GM12865 (cell line): ENCODE measurements around the gene MUCL3.
"Not testable (repeated sequence)": the region's sequence is repeated elsewhere in the genome, so short reads cannot be mapped to it uniquely, and the experiment has no call there.

Experiments
- DNase-seq: peaks from one replicate; pipeline ENCODE4 v3.0.0; 2010; ENCODE audit warnings: low read depth
- H3K4me3 ChIP-seq: 2 replicates; pipeline ENCODE4 v1.5.1; 2011; ENCODE audit warnings: mild to moderate bottlenecking, low read depth, low read length, control low read depth
- TF ChIP-seq, protein P1 (sequence below): IDR thresholded peaks from 2 replicates; pipeline ENCODE4 v1.5.1; 2011; ENCODE audit warnings: low read length, control low read depth, low read depth, inconsistent platforms; ENCODE audit not compliant: insufficient read depth; ENCODE audit errors: missing control alignments

The MUCL3 gene

DNA sequence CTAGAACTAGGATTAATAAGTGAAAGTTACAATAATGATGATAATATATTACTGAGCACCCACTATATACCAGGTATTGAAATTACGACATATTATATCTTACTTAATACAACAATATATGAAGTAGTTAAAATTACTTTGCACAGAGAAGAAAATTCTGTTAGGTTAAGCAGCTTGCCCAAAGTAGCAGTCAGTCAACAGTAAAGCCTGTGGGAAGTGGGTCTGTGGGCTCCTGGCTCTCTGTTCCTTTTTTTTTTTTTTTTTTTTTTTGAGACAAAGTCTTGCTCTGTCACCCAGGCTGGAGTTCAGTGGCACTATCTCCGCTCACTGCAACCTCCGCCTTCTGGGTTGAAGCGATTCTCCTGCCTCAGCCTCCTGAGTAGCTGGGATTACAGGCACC lies 37.5 kb upstream of the MUCL3 start:
- DNase-seq, result no peak
- TF ChIP-seq, protein P1, sequence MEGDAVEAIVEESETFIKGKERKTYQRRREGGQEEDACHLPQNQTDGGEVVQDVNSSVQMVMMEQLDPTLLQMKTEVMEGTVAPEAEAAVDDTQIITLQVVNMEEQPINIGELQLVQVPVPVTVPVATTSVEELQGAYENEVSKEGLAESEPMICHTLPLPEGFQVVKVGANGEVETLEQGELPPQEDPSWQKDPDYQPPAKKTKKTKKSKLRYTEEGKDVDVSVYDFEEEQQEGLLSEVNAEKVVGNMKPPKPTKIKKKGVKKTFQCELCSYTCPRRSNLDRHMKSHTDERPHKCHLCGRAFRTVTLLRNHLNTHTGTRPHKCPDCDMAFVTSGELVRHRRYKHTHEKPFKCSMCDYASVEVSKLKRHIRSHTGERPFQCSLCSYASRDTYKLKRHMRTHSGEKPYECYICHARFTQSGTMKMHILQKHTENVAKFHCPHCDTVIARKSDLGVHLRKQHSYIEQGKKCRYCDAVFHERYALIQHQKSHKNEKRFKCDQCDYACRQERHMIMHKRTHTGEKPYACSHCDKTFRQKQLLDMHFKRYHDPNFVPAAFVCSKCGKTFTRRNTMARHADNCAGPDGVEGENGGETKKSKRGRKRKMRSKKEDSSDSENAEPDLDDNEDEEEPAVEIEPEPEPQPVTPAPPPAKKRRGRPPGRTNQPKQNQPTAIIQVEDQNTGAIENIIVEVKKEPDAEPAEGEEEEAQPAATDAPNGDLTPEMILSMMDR, result no peak
- no peak overlapping the region for H3K4me3 ChIP-seq

DNA sequence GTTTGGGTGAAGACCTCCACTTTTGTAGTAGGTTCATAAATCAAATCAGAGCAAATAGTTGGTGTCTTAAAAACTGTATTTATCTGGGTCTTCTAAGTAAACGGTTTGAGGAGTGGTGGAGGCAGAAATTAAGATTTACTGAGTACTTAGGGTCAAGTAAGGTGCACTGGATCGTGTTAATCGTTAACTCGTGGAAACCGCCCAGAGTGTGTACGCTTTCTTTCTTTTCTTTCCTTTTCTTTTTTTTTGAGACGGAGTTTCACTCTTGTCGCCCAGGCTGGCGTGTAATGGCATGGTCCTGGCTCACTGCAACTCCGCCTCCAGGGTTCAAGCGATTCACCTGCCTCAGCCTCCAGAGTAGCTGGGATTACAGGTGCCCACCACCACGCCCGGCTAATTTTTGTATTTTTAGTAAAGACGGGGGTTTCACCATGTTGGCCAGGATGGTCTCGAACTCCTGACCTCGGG lies 33.4 kb upstream of the MUCL3 start:
- H3K4me3 ChIP-seq, result peak overlapping the region; percentile 90
- DNase-seq, result not testable (repeated sequence)

DNA sequence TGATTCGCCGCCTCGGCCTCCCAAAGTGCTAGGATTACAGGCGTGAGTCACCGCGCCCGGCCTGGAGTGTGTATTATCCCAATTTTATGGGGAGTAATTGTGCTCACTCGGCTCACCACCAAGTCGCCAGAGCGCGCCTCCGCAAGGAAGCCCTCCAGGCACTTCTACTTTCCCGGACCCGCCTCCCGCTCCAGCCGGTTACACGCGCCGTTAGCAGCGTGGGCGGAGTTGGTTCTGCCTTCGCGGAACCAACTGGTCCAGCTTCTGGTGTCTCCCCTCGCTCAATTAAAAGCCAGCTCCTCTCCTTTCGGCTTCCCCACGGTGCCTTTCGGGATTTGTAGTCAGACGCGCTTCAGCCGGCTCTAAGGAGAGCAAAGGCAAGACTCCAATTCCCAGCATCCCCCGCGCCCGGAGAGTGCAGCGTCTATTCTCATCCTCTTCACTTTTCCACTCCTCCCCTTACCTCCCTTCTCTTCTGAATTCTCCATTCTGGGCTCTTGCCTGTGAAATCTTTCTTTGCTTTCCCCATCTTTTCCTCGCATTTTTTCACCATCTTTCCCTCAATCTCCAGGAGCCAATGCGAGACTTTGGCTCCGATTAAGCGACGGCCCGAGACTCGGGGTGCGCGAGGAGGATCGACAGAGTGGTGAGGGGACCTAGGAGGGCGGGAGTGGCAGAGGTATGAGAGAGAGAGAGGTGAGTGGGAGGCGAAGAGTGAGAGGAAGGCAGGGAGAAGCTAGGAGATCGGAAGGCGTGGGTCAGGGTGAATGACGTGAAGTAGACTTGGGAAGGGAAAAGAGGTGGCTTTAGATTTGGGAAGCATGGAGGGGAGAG lies 32.8 kb upstream of the MUCL3 start, which contains the start of gene GTF2H4:
TSS of gene GTF2H4 (plus strand) at position 450 of the 834 bp plus-strand sequence.
- H3K4me3 ChIP-seq, result peak within 1 kb of the TSS; percentile 90
- TF ChIP-seq, protein P1, result no peak
- DNase-seq, result peak; percentile 99

DNA sequence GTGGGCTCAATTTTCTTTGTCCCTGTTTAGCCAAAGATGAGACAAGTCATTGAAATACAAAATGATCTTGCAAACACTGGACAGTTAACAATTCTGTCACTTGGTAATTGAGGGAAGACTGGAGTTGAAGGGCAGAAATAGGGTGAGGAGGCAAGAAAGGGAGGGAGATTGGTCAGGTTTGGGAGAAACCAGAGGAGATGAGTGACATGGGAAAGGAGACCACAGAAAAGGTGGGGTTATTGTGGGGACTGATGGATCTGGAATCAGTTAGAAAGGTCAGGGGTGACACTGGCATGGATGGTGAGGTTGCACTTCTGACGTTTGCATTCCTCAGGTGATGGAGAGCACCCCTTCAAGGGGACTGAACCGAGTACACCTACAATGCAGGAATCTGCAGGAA lies 32.1 kb upstream of the MUCL3 start:
- H3K4me3 ChIP-seq, result peak overlapping the region; percentile 90
- TF ChIP-seq, protein P1, result no peak
- DNase-seq, result no peak

DNA sequence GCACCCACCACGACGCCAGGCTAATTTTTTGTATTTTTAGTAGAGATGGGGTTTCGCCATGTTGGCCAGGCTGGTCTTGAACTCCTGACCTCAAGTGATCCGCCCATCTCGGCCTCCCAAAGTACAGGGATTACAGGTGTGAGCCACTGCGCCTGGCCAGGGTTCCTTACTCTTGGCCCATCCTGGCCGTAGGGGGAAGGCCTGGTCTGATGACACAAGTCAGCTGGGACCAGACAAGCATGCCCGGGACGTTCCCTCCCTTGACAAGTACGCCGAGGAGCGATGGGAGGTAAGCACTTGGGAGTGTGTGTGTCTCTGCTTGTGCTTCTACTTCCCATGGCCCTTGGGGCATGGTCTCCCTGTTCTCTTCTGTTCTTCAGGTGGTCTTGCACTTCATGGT lies 30.3 kb upstream of the MUCL3 start:
- DNase-seq, H3K4me3 ChIP-seq: not testable (repeated sequence)

DNA sequence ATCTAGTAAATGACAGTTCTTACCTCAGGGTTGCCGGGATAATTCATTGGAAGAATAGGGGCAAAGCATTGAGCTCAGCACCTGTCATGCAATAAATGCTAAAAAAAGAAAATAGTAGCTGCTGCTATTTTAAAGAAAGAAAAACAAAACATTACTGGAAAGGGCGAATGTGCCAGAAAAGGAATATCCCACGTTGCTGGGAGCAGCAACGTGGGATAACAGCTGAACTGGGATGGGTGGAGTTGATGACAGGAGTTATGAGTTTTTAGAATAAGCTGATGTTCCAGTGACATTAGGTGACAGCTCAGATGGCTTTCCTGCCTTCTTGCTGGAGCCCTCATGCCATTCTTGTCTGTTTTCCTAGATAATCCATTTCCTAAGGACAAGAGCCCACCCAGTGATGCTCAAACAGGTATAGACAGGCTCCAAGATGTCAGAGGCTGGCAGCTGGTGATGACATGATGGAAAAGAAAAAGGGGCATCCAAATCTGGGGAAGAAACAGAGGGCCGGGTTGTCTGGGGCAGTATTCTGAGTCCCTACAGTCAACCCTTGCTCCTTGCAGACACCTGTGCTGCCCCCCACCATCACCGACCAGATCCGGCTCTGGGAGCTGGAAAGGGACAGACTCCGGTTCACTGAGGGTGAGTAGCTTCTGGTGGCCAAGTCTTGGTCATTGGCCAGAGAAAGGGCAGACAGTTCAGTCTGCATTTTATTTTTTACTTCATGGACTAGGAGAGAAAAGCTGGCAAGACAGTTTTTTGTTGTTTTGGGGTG lies 27.8 kb upstream of the MUCL3 start:
- no peak overlapping the region for H3K4me3 ChIP-seq
- DNase-seq, result no peak
- TF ChIP-seq, protein P1, result no peak

DNA sequence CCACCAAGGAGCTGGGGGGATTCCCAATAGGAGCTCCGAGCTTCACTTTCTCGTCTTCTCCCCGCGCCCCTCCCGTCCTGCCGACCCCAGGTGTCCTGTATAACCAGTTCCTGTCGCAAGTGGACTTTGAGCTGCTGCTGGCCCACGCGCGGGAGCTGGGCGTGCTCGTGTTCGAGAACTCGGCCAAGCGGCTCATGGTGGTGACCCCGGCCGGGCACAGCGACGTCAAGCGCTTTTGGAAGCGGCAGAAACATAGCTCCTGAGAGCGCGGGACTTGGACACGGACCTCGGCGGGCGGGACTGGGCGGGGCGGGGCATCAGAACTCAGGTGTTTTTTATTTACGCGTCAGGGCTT lies 27.1 kb upstream of the MUCL3 start:
- DNase-seq, result no peak
- TF ChIP-seq, protein P1, result no peak
- H3K4me3 ChIP-seq, result peak overlapping the region; percentile 91
